ENCODE results near the gene SAMD14. TPM values are rescaled to one million over a fixed set of nuclear protein-coding genes. Genes with fewer than 3 reads are reported as not detected.

Gene SAMD14
- total RNA-seq, 1 donor from 2014 or later, result 21.5 TPM

GRCh38 chr17:50060951-50061712 is 68.8 kb downstream of the SAMD14 start:
- Histone ChIP-seq H3K27me3 (no peaks in the 10 kb centered on the region), H3K9me3 (no peaks in the 10 kb centered on the region), H3K36me3 (no peaks in the 10 kb centered on the region), H3K4me3 (no peak overlapping the region), H3K4me1 (peaks cover 79% of the 10 kb centered on the region), H3K27ac (peak overlapping the region; percentile 85)
- DNase-seq (peak; percentile 92), ATAC-seq (peak; percentile 69)
- peak; percentile 4 for TF ChIP-seq CTCF (IDR thresholded peaks at IDR 0.05)
- intact Hi-C loops (cut with DNase I), result no loop called here

Other genes with a start within 250 kb of the SAMD14 start
- gene DLX4, start 161.0 kb downstream of the SAMD14 start, total RNA-seq, result 2.1 TPM
- gene DLX3, start 134.9 kb downstream of the SAMD14 start, total RNA-seq, result 0.69 TPM
- gene ITGA3, start 74.0 kb downstream of the SAMD14 start, total RNA-seq, result 212 TPM
- gene PDK2, start 34.8 kb downstream of the SAMD14 start, total RNA-seq, result 30.2 TPM
- 103 TPM for gene PPP1R9B, start 20.5 kb upstream of the SAMD14 start, total RNA-seq
- gene SGCA, start 35.8 kb upstream of the SAMD14 start, total RNA-seq, result 27.8 TPM
- gene COL1A1, start 71.5 kb upstream of the SAMD14 start, total RNA-seq, result 154 TPM
- 11.3 TPM for gene TMEM92, start 144.3 kb upstream of the SAMD14 start, total RNA-seq
- 20.3 TPM for gene XYLT2, start 216.0 kb upstream of the SAMD14 start, total RNA-seq
- gene MRPL27, start 243.0 kb upstream of the SAMD14 start, total RNA-seq, result 47.1 TPM
- gene EME1, start 243.1 kb upstream of the SAMD14 start, total RNA-seq, result 1.3 TPM